SK-N-MC (cell line): ENCODE data around the gene STRBP.

Source experiments
- EZH2 ChIP-seq: fragments of 200-600 bp; sonication (generic); IDR thresholded peaks from one replicate; pipeline ENCODE4 v1.6.1; 2017; ENCODE audit warnings: antibody characterized with exemption
- FOXP2 ChIP-seq: optimal IDR thresholded peaks from 2 replicates; pipeline ENCODE3; 2011; ENCODE audit warnings: mild to moderate bottlenecking, moderate library complexity; ENCODE audit not compliant: insufficient read depth; ENCODE audit errors: extremely low read length, control extremely low read depth
- POLR2AphosphoS5 ChIP-seq: IDR thresholded peaks from 2 replicates; pipeline ENCODE4 v1.6.1; 2012; ENCODE audit warnings: mild to moderate bottlenecking, low read depth, low read length, borderline replicate concordance

DNA sequence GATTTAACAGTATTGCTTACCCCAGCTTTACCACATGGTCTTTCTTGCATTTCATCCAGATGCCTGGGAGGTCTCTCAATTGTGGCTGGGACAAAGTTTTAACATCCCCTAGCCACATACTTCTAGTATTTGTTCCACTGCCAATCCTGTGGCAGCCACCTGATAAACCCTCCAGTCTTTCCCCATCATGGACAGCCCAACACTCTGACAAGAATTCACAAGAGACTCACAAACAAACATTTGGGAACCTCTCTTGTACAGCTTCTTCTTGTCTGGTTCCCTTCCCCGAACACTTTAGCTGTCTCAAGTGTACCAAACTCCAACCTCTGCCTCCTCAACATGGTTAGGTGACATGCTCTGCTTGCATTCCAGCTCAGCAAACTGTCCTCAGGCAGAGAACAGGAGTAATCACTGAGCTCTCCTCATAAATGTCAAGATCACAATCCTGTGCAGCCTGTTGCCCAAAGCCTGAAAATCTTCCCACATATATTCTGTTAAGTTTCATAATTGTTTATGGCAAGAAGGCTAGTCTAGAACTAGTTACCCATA lies 59.7 kb downstream of the STRBP start:
- TF ChIP-seq EZH2: no peak
- no peak for TF ChIP-seq POLR2AphosphoS5
- TF ChIP-seq FOXP2: no peak
